Left hindlimb (tissue), 1 donor: ENCODE measurements around the gene PRMT2.
"Not testable (repeated sequence)": the region's sequence is repeated elsewhere in the genome, so short reads cannot be mapped to it uniquely, and the experiment has no call there.

Source experiments
- DNase-seq: peaks from one replicate; pipeline ENCODE4 v3.0.0-alpha.2; 2018

PRMT2 gene

GRCh38 chr21:46646541-46647154 is 11.2 kb downstream of the PRMT2 start:
- no peak for DNase-seq

DNA sequence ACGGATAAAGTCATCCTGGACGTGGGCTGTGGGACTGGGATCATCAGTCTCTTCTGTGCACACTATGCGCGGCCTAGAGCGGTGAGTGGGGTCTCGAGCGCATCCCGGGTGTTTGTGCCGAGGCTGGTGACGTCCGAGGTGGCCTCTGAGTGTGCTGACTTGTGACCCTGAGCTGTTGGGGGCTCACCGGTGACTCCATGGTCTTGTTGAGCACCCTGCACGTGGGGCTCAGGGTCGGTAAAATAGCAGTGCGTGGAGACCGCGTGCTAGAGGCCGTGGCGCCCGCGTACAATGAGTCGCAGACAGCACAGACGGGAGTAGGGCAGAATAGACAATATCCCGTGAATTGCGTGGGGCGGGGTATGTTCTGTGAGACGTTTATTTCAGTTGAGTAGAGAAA is 13.1 kb downstream of the PRMT2 start:
- DNase-seq, result no peak

GRCh38 chr21:46649356-46649755 is 13.9 kb downstream of the PRMT2 start:
- DNase-seq, result no peak

DNA sequence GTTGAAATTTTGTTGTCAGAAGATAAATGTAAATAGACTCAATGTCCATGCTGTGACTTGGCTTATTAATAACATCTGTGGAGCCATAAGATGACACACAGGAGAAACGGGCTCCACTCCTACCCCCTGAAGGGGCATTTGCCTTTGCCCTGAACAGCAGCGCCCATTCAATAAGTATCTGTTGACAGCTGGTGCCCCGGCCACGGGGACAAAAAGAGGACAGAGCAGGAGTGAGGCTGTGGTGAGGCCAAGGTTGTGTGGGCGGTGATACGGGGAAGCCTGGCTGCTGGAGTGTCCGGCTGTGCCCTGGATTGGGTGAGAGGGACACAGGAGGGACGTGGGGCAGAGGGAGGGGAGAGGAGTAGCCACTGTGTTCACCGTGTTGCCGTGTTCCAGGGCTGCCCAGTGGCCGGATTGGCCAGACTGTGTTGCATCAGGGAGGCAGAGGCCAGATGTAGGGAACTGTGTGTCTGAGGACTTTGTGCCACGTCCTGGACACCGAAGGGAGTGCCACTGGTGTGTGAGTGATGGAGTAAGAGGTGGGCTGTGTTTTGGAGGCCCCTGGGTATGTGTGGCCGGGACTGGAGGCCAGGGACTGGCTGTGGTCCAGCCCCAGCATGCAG is 15.1 kb downstream of the PRMT2 start:
- DNase-seq, result no peak

- DNase-seq, result no peak
Measured at GRCh38 chr21:46651121-46651520, 15.6 kb downstream of the PRMT2 start.

GRCh38 chr21:46655230-46655629 is 19.8 kb downstream of the PRMT2 start:
- no peak for DNase-seq

DNA sequence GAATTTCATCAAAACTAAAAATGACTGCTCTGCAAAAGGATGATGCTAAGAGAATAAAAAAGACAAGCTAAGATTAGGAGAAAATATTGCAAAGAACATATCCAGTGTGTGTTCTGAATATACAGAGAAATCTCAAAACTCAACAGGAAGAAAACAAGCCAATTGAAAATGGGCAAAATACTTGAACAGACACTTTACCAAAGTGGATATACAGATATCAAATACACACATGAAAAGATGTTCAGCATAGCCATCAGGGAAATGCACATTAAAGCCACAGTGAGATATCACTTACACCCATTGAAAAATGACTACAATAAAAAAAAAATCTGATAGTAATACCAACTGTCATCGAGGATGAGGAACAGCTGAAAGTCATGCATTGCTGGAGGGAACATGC is 21.3 kb downstream of the PRMT2 start:
- DNase-seq, result no peak

DNA sequence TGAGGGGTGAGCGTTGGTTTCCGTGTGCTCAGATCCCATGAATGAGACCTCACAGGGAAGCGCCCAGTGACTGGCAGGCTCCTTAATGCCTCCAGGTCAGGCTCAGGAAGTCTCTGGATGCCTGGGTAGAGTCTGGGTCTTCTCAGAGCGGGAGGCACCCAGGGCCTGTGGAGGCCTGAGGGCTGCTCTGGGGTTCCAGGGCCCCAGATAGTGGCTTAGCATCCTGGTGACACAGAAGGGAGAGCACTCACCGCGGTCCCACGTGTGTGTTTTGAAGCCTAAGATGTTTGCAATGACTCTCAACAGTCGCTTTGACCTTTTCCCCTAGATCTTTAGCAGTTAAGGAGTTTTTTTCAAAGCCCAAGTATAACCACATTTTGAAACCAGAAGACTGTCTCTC is 25.0 kb downstream of the PRMT2 start:
- no peak for DNase-seq

GRCh38 chr21:46661211-46661625 is 25.7 kb downstream of the PRMT2 start:
- peak; percentile 83 for DNase-seq

GRCh38 chr21:46661642-46662366 is 26.3 kb downstream of the PRMT2 start:
- no peak for DNase-seq

GRCh38 chr21:46662367-46662654 is 26.8 kb downstream of the PRMT2 start:
- DNase-seq, result no peak

GRCh38 chr21:46662765-46663500 is 27.5 kb downstream of the PRMT2 start:
- DNase-seq, result no peak

GRCh38 chr21:46663754-46664153 is 28.3 kb downstream of the PRMT2 start:
- DNase-seq, result no peak

DNA sequence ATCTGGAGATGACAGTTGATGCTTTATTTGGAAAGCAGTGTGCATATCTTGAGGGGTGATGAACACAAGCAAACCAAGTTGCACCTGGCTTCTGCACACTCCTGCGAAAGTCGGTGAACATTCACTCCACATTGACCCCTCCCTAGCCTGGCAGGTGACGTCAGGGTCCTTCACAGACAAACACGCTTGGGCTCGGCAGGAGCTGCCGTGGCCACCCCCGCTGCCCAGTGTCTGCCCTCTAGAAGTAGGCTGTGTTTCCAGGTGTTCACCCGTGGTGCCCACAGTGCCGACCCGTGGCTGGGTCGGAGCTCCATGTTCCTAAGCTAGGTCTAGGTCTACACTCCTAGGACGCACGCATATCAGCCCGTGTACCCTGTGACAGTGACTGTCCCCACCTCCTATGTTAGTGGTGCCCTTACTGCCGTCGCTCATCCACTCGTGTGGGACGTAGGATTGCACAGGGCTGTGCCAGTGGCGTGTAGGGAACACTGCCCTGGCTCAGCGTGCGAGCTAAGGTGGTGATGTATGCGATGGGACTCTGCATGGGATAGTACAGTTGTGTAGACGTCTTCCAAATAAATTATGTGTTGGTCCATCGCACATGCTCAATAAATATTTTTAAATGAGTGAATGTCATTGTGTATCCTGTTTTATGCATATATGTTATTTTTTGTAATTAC is 29.0 kb downstream of the PRMT2 start:
- DNase-seq, result no peak

- DNase-seq, result no peak
Measured at GRCh38 chr21:46665566-46665965, 30.1 kb downstream of the PRMT2 start.

DNA sequence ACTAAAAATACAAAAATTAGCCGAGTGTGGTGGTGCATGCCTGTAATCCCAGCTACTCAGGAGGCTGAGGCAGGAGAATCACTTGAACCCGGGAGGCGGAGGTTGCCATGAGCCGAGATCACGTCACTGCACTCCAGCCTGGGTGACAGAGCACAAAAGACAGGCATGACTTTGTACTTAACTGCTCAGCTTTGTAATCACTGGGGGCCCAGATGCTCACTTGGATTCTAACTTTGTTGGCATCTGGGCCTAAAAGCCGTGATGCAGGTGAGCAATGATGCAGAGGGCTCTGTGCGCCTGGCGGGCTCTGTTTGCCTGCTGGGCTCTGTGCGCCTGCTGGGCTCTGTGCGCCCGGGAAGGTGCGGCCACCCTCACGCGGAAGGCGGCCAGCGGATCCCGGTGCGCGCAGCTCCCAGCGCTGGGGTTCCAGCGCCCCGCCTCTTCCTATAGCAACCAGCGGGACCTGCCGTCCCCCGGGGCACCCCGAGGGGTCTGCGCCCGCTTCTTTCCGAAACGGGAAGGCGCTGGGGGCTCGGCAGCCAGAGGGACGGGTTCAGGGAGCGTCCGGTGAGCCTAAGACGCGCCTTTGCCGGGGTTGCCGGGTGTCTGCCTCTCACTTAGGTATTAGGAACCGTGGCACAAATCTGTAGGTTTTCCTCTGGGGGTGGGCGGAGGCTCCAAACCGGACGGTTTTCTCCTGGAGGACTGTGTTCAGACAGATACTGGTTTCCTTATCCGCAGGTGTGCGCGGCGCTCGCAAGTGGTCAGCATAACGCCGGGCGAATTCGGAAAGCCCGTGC is 31.7 kb downstream of the PRMT2 start:
- DNase-seq, result no peak

- no peak for DNase-seq
Measured at GRCh38 chr21:46667741-46668380, 32.4 kb downstream of the PRMT2 start.

- no peak for DNase-seq
Measured at GRCh38 chr21:46668381-46668780, 32.9 kb downstream of the PRMT2 start.

GRCh38 chr21:46668904-46669303 is 33.4 kb downstream of the PRMT2 start:
- not testable (repeated sequence) for DNase-seq

DNA sequence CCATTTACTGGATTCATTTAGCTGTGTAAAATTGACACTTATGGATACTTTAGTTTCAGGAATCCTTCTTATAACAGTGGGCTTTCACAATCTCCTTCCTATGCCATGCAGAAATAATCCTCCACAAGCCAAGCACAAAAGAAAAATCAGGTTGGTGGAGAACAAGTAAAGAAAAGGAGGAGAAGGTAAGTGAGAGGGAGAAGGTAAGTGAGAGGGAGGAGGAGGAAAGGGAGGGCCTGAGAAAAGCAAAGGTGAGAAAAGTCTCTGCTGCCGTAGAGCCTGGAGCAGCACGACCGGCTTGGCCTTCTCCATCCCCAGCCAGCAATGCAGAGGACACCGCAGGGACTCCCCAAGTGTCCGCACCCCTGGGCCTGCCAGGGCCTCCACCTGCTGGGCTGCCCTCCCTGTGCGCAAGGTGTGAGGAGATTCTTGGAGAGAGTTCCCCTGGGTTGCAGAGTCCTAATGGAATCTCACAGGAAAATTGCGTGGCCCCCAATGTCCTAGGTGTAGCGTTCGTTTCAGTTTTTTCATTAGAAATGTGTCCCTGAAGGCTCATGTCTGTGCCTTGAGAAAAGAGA is 39.0 kb downstream of the PRMT2 start:
- DNase-seq, result no peak

DNA sequence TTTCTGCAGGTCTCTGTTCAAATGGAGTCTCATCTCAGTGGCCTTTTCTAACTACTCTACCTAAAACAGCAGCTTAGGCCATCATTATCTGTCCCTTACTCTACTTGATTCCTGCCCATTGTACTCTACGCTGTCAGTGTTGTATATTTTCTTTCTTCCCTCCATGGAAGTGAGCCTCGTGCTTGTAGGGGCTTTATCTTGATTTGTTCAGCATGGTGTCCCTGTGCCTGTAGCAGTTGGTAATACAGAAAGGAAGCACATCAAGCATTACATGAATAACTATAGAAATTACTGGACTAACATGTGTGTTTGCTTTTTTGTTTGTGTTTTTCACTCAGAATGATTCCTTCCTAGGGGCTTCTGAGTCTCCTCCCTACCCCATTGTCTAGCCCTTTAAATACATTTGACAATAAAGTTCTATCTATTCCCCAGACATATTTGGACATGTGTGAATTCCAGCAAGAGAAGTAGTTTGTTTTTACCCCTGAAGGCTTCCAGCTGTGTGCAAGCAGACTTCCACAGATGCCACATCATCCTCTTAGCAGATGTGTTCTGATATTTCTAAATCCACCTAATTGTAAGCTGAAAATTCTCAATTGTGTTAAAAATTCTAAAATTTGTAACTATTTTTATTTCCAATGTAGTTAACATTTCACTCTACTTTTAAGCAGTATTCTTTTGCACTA is 40.3 kb downstream of the PRMT2 start:
- DNase-seq, result no peak
